ENCODE measurements around the gene TMEM106C.

The TMEM106C gene

GRCh38 chr12:47941871-47942613 lies 21.4 kb upstream of the TMEM106C start:
- WGBS (ENCODE audit: extremely low coverage, insufficient coverage, insufficient read length) = no CpG with 5 or more reads among the region's 40 CpGs
- no peaks in the 10 kb centered on the region for H3K36me3 ChIP-seq (ENCODE audit: control insufficient read depth in 1 of 2, insufficient read depth in 2 of 2, low read length in 2 of 2)
- H3K79me2 ChIP-seq (ENCODE audit: control insufficient read depth, insufficient read depth, low read length, poor library complexity) = no peaks in the 10 kb centered on the region
- H2AK5ac ChIP-seq (ENCODE audit: low read length) = no peak overlapping the region
- no peak overlapping the region for H3K14ac ChIP-seq (ENCODE audit: low read length)
- no peak overlapping the region for H4K12ac ChIP-seq (ENCODE audit: low read depth, low read length)
- H3K9me3 ChIP-seq (ENCODE audit: insufficient read depth, low read depth, low read length) = peaks cover 3% of the 10 kb centered on the region
- peak overlapping the region; percentile 42 for H3K4me2 ChIP-seq (ENCODE audit: low read length)
- no peak overlapping the region for H4K91ac ChIP-seq (ENCODE audit: low read depth, low read length)
- no peak overlapping the region for H2BK5ac ChIP-seq (ENCODE audit: low read depth, low read length, poor library complexity)
- no peak overlapping the region for H3K9ac ChIP-seq (ENCODE audit: low read length)
- no peak overlapping the region for H4K8ac ChIP-seq (ENCODE audit: low read depth, low read length)
- no peak overlapping the region for H3K4me3 ChIP-seq (ENCODE audit: low read depth, low read length)
- no peak overlapping the region for H3K27ac ChIP-seq (ENCODE audit: low read depth, low read length)
- no peak overlapping the region for H2AFZ ChIP-seq (ENCODE audit: insufficient read depth, low read length, poor library complexity)
- no peak overlapping the region for H3K4ac ChIP-seq (ENCODE audit: low read depth, low read length)
- peaks cover 4% of the 10 kb centered on the region for H3K27me3 ChIP-seq (ENCODE audit: insufficient read depth, low read length)
- no peak overlapping the region for H3K18ac ChIP-seq (ENCODE audit: low read length)
- H3K79me1 ChIP-seq (ENCODE audit: low read length) = no peaks in the 10 kb centered on the region
- no peak for DNase-seq
- no peak overlapping the region for H2BK12ac ChIP-seq (ENCODE audit: low read length)
- H2BK120ac ChIP-seq (ENCODE audit: insufficient read depth, low read length, poor library complexity) = no peak overlapping the region
- H3K4me1 ChIP-seq (ENCODE audit: control insufficient read depth in 1 of 2, insufficient read depth in 2 of 2, low read length in 2 of 2) = peaks cover 0 to 5% of the 10 kb centered on the region in 2 experiments
- no peak overlapping the region for H3K23ac ChIP-seq (ENCODE audit: low read length)

GRCh38 chr12:47942614-47943225 lies 20.7 kb upstream of the TMEM106C start:
- Histone ChIP-seq H3K9me3 (ENCODE audit: insufficient read depth, low read depth, low read length) (peaks cover 3% of the 10 kb centered on the region), H3K27me3 (ENCODE audit: insufficient read depth, low read length) (peaks cover 4% of the 10 kb centered on the region), H3K79me1 (ENCODE audit: low read length) (no peaks in the 10 kb centered on the region), H3K27ac (ENCODE audit: low read depth, low read length) (no peak overlapping the region), H3K4ac (ENCODE audit: low read depth, low read length) (no peak overlapping the region), H3K23ac (ENCODE audit: low read length) (no peak overlapping the region), H3K4me2 (ENCODE audit: low read length) (no peak overlapping the region), H4K91ac (ENCODE audit: low read depth, low read length) (no peak overlapping the region), H2AFZ (ENCODE audit: insufficient read depth, low read length, poor library complexity) (no peak overlapping the region), H3K18ac (ENCODE audit: low read length) (no peak overlapping the region), H3K14ac (ENCODE audit: low read length) (no peak overlapping the region), H2AK5ac (ENCODE audit: low read length) (no peak overlapping the region), H2BK12ac (ENCODE audit: low read length) (no peak overlapping the region), H3K79me2 (ENCODE audit: control insufficient read depth, insufficient read depth, low read length, poor library complexity) (no peaks in the 10 kb centered on the region), H4K8ac (ENCODE audit: low read depth, low read length) (no peak overlapping the region), H2BK5ac (ENCODE audit: low read depth, low read length, poor library complexity) (no peak overlapping the region), H3K36me3 (ENCODE audit: control insufficient read depth in 1 of 2, insufficient read depth in 2 of 2, low read length in 2 of 2) (no peaks in the 10 kb centered on the region), H3K4me1 (ENCODE audit: control insufficient read depth in 1 of 2, insufficient read depth in 2 of 2, low read length in 2 of 2) (peaks cover 0 to 5% of the 10 kb centered on the region in 2 experiments), H3K9ac (ENCODE audit: low read length) (no peak overlapping the region), H2BK120ac (ENCODE audit: insufficient read depth, low read length, poor library complexity) (no peak overlapping the region), H3K4me3 (ENCODE audit: low read depth, low read length) (no peak overlapping the region), H4K12ac (ENCODE audit: low read depth, low read length) (no peak overlapping the region)
- WGBS (ENCODE audit: extremely low coverage, insufficient coverage, insufficient read length) = no CpG with 5 or more reads among the region's 31 CpGs
- DNase-seq = no peak

- Histone ChIP-seq H3K18ac (ENCODE audit: low read length) (no peak overlapping the region), H2AFZ (ENCODE audit: insufficient read depth, low read length, poor library complexity) (no peak overlapping the region), H3K9me3 (ENCODE audit: insufficient read depth, low read depth, low read length) (peaks cover 5% of the 10 kb centered on the region), H2AK5ac (ENCODE audit: low read length) (no peak overlapping the region), H4K91ac (ENCODE audit: low read depth, low read length) (no peak overlapping the region), H4K8ac (ENCODE audit: low read depth, low read length) (no peak overlapping the region), H3K79me2 (ENCODE audit: control insufficient read depth, insufficient read depth, low read length, poor library complexity) (no peaks in the 10 kb centered on the region), H3K36me3 (ENCODE audit: control insufficient read depth in 1 of 2, insufficient read depth in 2 of 2, low read length in 2 of 2) (no peaks in the 10 kb centered on the region), H2BK120ac (ENCODE audit: insufficient read depth, low read length, poor library complexity) (no peak overlapping the region), H3K14ac (ENCODE audit: low read length) (no peak overlapping the region), H3K9ac (ENCODE audit: low read length) (no peak overlapping the region), H3K23ac (ENCODE audit: low read length) (no peak overlapping the region), H2BK5ac (ENCODE audit: low read depth, low read length, poor library complexity) (no peak overlapping the region), H3K4ac (ENCODE audit: low read depth, low read length) (no peak overlapping the region), H3K79me1 (ENCODE audit: low read length) (peaks cover 2% of the 10 kb centered on the region), H3K4me2 (ENCODE audit: low read length) (no peak overlapping the region), H3K4me3 (ENCODE audit: low read depth, low read length) (no peak overlapping the region), H3K27ac (ENCODE audit: low read depth, low read length) (no peak overlapping the region), H4K12ac (ENCODE audit: low read depth, low read length) (no peak overlapping the region), H3K27me3 (ENCODE audit: insufficient read depth, low read length) (peaks cover 4% of the 10 kb centered on the region), H2BK12ac (ENCODE audit: low read length) (no peak overlapping the region), H3K4me1 (ENCODE audit: control insufficient read depth in 1 of 2, insufficient read depth in 2 of 2, low read length in 2 of 2) (peaks cover 0 to 5% of the 10 kb centered on the region in 2 experiments)
- no peak for DNase-seq
- WGBS (ENCODE audit: extremely low coverage, insufficient coverage, insufficient read length) = no CpG with 5 or more reads among the region's 12 CpGs
These were observed 19.6 kb upstream of the TMEM106C start for GRCh38 chr12:47943623-47944340.

- Histone ChIP-seq H3K79me2 (ENCODE audit: control insufficient read depth, insufficient read depth, low read length, poor library complexity) (no peaks in the 10 kb centered on the region), H3K9me3 (ENCODE audit: insufficient read depth, low read depth, low read length) (peaks cover 5% of the 10 kb centered on the region), H3K27ac (ENCODE audit: low read depth, low read length) (no peak overlapping the region), H2AK5ac (ENCODE audit: low read length) (no peak overlapping the region), H2BK120ac (ENCODE audit: insufficient read depth, low read length, poor library complexity) (no peak overlapping the region), H3K23ac (ENCODE audit: low read length) (peak overlapping the region; percentile 58), H4K8ac (ENCODE audit: low read depth, low read length) (no peak overlapping the region), H3K36me3 (ENCODE audit: control insufficient read depth in 1 of 2, insufficient read depth in 2 of 2, low read length in 2 of 2) (no peaks in the 10 kb centered on the region), H4K91ac (ENCODE audit: low read depth, low read length) (no peak overlapping the region), H2BK5ac (ENCODE audit: low read depth, low read length, poor library complexity) (no peak overlapping the region), H3K14ac (ENCODE audit: low read length) (no peak overlapping the region), H3K27me3 (ENCODE audit: insufficient read depth, low read length) (peaks cover 4% of the 10 kb centered on the region), H3K4ac (ENCODE audit: low read depth, low read length) (no peak overlapping the region), H3K4me1 (ENCODE audit: control insufficient read depth in 1 of 2, insufficient read depth in 2 of 2, low read length in 2 of 2) (peaks cover 6 to 15% of the 10 kb centered on the region in 2 experiments), H2BK12ac (ENCODE audit: low read length) (no peak overlapping the region), H3K4me3 (ENCODE audit: low read depth, low read length) (peak overlapping the region; percentile 48), H4K12ac (ENCODE audit: low read depth, low read length) (no peak overlapping the region), H3K79me1 (ENCODE audit: low read length) (peaks cover 3% of the 10 kb centered on the region), H3K4me2 (ENCODE audit: low read length) (no peak overlapping the region), H2AFZ (ENCODE audit: insufficient read depth, low read length, poor library complexity) (no peak overlapping the region), H3K9ac (ENCODE audit: low read length) (no peak overlapping the region), H3K18ac (ENCODE audit: low read length) (no peak overlapping the region)
- WGBS (ENCODE audit: extremely low coverage, insufficient coverage, insufficient read length) = no CpG with 5 or more reads among the region's 6 CpGs
- DNase-seq = no peak
These were observed 18.6 kb upstream of the TMEM106C start for GRCh38 chr12:47944685-47945340.
